ENCODE results near the gene CHFR.

DNA sequence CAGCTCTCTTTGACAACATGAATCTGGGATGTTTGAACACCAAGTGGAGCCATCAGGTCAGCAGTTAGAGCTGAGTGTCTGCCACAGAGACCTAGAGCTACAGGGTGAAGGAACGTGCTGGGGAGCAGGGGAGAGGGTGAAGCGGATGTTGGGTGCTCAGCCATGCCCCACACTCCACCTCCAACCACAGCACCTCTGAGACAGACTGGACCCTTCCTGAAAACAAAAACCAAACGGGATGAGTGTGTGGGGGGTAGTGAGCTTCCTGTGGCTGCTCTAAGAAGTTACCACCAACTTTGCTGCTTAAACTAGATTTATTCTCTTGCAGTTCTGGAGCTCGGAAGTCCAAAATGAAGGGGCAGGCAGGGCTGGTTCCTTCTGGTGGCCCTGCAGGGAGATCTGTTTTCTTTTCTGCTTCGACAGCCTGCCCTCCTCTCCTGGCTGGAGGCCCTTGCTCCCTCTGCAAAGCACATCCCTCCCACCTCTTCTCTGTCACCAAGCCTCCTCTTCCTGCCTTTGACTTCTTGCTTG lies 53.2 kb downstream of the CHFR start:
- TF ChIP-seq POLR2A (IDR thresholded peaks at IDR 0.05; ENCODE audit: low read depth, low read length) = no peak
- TF ChIP-seq POLR2AphosphoS5 (IDR thresholded peaks at IDR 0.05; ENCODE audit: low read depth, low read length) = no peak

Data from GM12892 (cell line).